Measurements from ENCODE around the gene ENAM.
"Not testable (repeated sequence)": the region's sequence is repeated elsewhere in the genome, so short reads cannot be mapped to it uniquely, and the experiment has no call there.

Gene ENAM

GRCh38 chr4:70624226-70624793, 4.2 kb upstream of the ENAM start:
- DNase-seq (ENCODE audit: low read depth), result no peak

GRCh38 chr4:70627620-70628019, 924 bp upstream of the ENAM start:
- no peak for DNase-seq (ENCODE audit: low read depth)

- no peak for DNase-seq (ENCODE audit: low read depth)
Observed at GRCh38 chr4:70629469-70630090, 1.0 kb downstream of the ENAM start.

- DNase-seq (ENCODE audit: low read depth), result no peak
Observed at GRCh38 chr4:70630162-70630561, 1.6 kb downstream of the ENAM start.

- DNase-seq (ENCODE audit: low read depth), result no peak
Observed at GRCh38 chr4:70632028-70632427, 3.5 kb downstream of the ENAM start.

- DNase-seq (ENCODE audit: low read depth), result no peak
Observed at GRCh38 chr4:70634482-70634881, 5.9 kb downstream of the ENAM start.

- DNase-seq (ENCODE audit: low read depth), result no peak
Observed at GRCh38 chr4:70637239-70637913, 8.8 kb downstream of the ENAM start.

GRCh38 chr4:70640192-70640591, 11.6 kb downstream of the ENAM start:
- no peak for DNase-seq (ENCODE audit: low read depth)

GRCh38 chr4:70650741-70651140, 22.2 kb downstream of the ENAM start:
- DNase-seq (ENCODE audit: low read depth), result not testable (repeated sequence)

GRCh38 chr4:70651864-70652506, 23.4 kb downstream of the ENAM start:
- DNase-seq (ENCODE audit: low read depth), result no peak

GRCh38 chr4:70654605-70655011, 26.1 kb downstream of the ENAM start:
- DNase-seq (ENCODE audit: low read depth), result no peak

GRCh38 chr4:70657326-70657725, 28.8 kb downstream of the ENAM start:
- no peak for DNase-seq (ENCODE audit: low read depth)

- no peak for DNase-seq (ENCODE audit: low read depth)
Observed at GRCh38 chr4:70658418-70658817, 29.9 kb downstream of the ENAM start.

GRCh38 chr4:70660106-70660505, 31.6 kb downstream of the ENAM start:
- no peak for DNase-seq (ENCODE audit: low read depth)

- not testable (repeated sequence) for DNase-seq (ENCODE audit: low read depth)
Observed at GRCh38 chr4:70661309-70661922, 32.9 kb downstream of the ENAM start.

- no peak for DNase-seq (ENCODE audit: low read depth)
Observed at GRCh38 chr4:70666369-70666768, 37.8 kb downstream of the ENAM start, which contains the start of gene JCHAIN. TSS of gene JCHAIN (minus strand) at chr4:70666508. CDS start at chr4:70666490, 18 bp downstream.

GRCh38 chr4:70667740-70668535, 39.4 kb downstream of the ENAM start:
- no peak for DNase-seq (ENCODE audit: low read depth)

- no peak for DNase-seq (ENCODE audit: low read depth)
Observed at GRCh38 chr4:70670332-70671014, 41.9 kb downstream of the ENAM start.

- DNase-seq (ENCODE audit: low read depth), result no peak
Observed at GRCh38 chr4:70671091-70671490, 42.5 kb downstream of the ENAM start.

- DNase-seq (ENCODE audit: low read depth), result no peak
Observed at GRCh38 chr4:70674191-70674590, 45.6 kb downstream of the ENAM start.

GRCh38 chr4:70674731-70675130, 46.2 kb downstream of the ENAM start:
- no peak for DNase-seq (ENCODE audit: low read depth)

All from stimulated activated CD8-positive, alpha-beta memory T cell treated with anti-CD3 and anti-CD28 coated beads, Interleukin-7, amount 100 ng/mL, for 24 hours (primary cell).